ENCODE data around the gene NEGR1.

NEGR1 gene

GRCh38 chr1:71850936-71851335 lies 431.4 kb downstream of the NEGR1 start:
- no peak for TF ChIP-seq CTCF (IDR thresholded peaks at IDR 0.05; ENCODE audit: control insufficient read depth, extremely low read depth, insufficient read depth)
- no peak overlapping the region for H3K4me3 ChIP-seq (ENCODE audit: low read depth, low read length)
- DNase-seq (ENCODE audit: low read depth), result no peak

- H3K4me3 ChIP-seq (ENCODE audit: low read depth, low read length), result no peak overlapping the region
- DNase-seq (ENCODE audit: low read depth), result no peak
- TF ChIP-seq CTCF (IDR thresholded peaks at IDR 0.05; ENCODE audit: control insufficient read depth, extremely low read depth, insufficient read depth), result no peak
Observed at GRCh38 chr1:71850515-71850914, 431.8 kb downstream of the NEGR1 start.

- no peak overlapping the region for H3K4me3 ChIP-seq (ENCODE audit: low read depth, low read length)
- TF ChIP-seq CTCF (IDR thresholded peaks at IDR 0.05; ENCODE audit: control insufficient read depth, extremely low read depth, insufficient read depth), result no peak
- DNase-seq (ENCODE audit: low read depth), result no peak
Observed at GRCh38 chr1:71843012-71843411, 439.3 kb downstream of the NEGR1 start.

- H3K4me3 ChIP-seq (ENCODE audit: low read depth, low read length), result no peak overlapping the region
- DNase-seq (ENCODE audit: low read depth), result no peak
- no peak for TF ChIP-seq CTCF (IDR thresholded peaks at IDR 0.05; ENCODE audit: control insufficient read depth, extremely low read depth, insufficient read depth)
Observed at GRCh38 chr1:71839876-71840275, 442.5 kb downstream of the NEGR1 start.

- H3K4me3 ChIP-seq (ENCODE audit: low read depth, low read length), result no peak overlapping the region
- TF ChIP-seq CTCF (IDR thresholded peaks at IDR 0.05; ENCODE audit: control insufficient read depth, extremely low read depth, insufficient read depth), result no peak
- DNase-seq (ENCODE audit: low read depth), result no peak
Observed at GRCh38 chr1:71836904-71837303, 445.4 kb downstream of the NEGR1 start.

- no peak for TF ChIP-seq CTCF (IDR thresholded peaks at IDR 0.05; ENCODE audit: control insufficient read depth, extremely low read depth, insufficient read depth)
- no peak overlapping the region for H3K4me3 ChIP-seq (ENCODE audit: low read depth, low read length)
- no peak for DNase-seq (ENCODE audit: low read depth)
Observed at GRCh38 chr1:71835442-71835813, 446.9 kb downstream of the NEGR1 start.

GRCh38 chr1:71834601-71835441 lies 447.5 kb downstream of the NEGR1 start:
- no peak for DNase-seq (ENCODE audit: low read depth)
- no peak for TF ChIP-seq CTCF (IDR thresholded peaks at IDR 0.05; ENCODE audit: control insufficient read depth, extremely low read depth, insufficient read depth)
- H3K4me3 ChIP-seq (ENCODE audit: low read depth, low read length), result no peak overlapping the region

Data from LNCaP clone FGC (cell line).